Activated T-helper 1 cell treated with anti-CD3 and anti-CD28 coated beads, Interleukin-2, amount 50 U/mL, for 16 hours (primary cell): ENCODE measurements around the gene ASIC4.

ENCODE experiments used
- DNase-seq, 2 donors: peaks; one replicate each; pipeline ENCODE4 v3.0.0-alpha.2; 2020; ENCODE audit warnings: low read depth in 1 of 2, low spot score in 1 of 2

The ASIC4 gene

GRCh38 chr2:219566640-219567039, 52.4 kb downstream of the ASIC4 start:
- no peak for DNase-seq

GRCh38 chr2:219567131-219567530, 52.8 kb downstream of the ASIC4 start:
- no peak for DNase-seq

GRCh38 chr2:219567791-219568361, 53.6 kb downstream of the ASIC4 start:
- DNase-seq: no peak

GRCh38 chr2:219569041-219569440, 54.8 kb downstream of the ASIC4 start:
- no peak for DNase-seq

GRCh38 chr2:219569635-219570034, 55.4 kb downstream of the ASIC4 start:
- no peak for DNase-seq

- DNase-seq: no peak
Observed at GRCh38 chr2:219570194-219570923, 56.1 kb downstream of the ASIC4 start.

GRCh38 chr2:219570924-219571310, 56.6 kb downstream of the ASIC4 start:
- no peak for DNase-seq

GRCh38 chr2:219571311-219572236, 57.3 kb downstream of the ASIC4 start, which contains the start of gene OBSL1:
Gene OBSL1 (minus strand): TSS chr2:219571539. CDS start chr2:219571232, 307 bp downstream.
- DNase-seq: no peak

- no peak for DNase-seq
Observed at GRCh38 chr2:219572237-219573001, 58.1 kb downstream of the ASIC4 start, which contains the start of gene INHA. Gene INHA (plus strand): TSS chr2:219572310. CDS start chr2:219572375, 65 bp downstream.

- no peak for DNase-seq
Observed at GRCh38 chr2:219573166-219573565, 58.9 kb downstream of the ASIC4 start.

GRCh38 chr2:219574484-219575311, 60.4 kb downstream of the ASIC4 start:
- DNase-seq: no peak

- DNase-seq: no peak
Observed at GRCh38 chr2:219575566-219576504, 61.6 kb downstream of the ASIC4 start.

- no peak for DNase-seq
Observed at GRCh38 chr2:219576505-219577388, 62.5 kb downstream of the ASIC4 start.

GRCh38 chr2:219578811-219579613, 64.7 kb downstream of the ASIC4 start:
- DNase-seq: no peak

- DNase-seq: no peak
Observed at GRCh38 chr2:219581346-219581745, 67.1 kb downstream of the ASIC4 start.
